Spleen (tissue), 7 donors: ENCODE measurements around the gene ADAMTS1.

Source experiments
- POLR2AphosphoS5 ChIP-seq, 3 donors: sonication (generic); formaldehyde crosslinking; IDR thresholded peaks; one replicate each; pipeline ENCODE4 v1.5.1; 2017; ENCODE audit warnings: antibody characterized with exemption in 3 of 3
- TF ChIP-seq, protein P1 (sequence below), 11 experiments: fragments of 200-600 bp in 7 of 11; fragments of 450-650 bp in 4 of 11; sonication (generic) in 4 of 11; IDR thresholded peaks in 8 of 11; conservative IDR thresholded peaks in 3 of 11; 1 replicate in 7 of 11; 2 replicates in 4 of 11; pipeline versions ENCODE4 v1.4.0 to v1.8.0; 2016 to 2021; ENCODE audit warnings: antibody characterized with exemption in 11 of 11, inconsistent platforms in 4 of 11, mild to moderate bottlenecking in 1 of 11
- donor health status: DM: no; HTN: no; CAD: no; lungs with moderate emphysema.
- donor health status: DM: no; HTN: no; CAD: no.
- donor health status: DM: no; HTN: no; CAD: no.

GRCh38 chr21:26851109-26851944 lies 6.1 kb upstream of the ADAMTS1 start:
- no peak for TF ChIP-seq POLR2AphosphoS5 (IDR thresholded peaks at IDR 0.05)
- TF ChIP-seq, protein P1, sequence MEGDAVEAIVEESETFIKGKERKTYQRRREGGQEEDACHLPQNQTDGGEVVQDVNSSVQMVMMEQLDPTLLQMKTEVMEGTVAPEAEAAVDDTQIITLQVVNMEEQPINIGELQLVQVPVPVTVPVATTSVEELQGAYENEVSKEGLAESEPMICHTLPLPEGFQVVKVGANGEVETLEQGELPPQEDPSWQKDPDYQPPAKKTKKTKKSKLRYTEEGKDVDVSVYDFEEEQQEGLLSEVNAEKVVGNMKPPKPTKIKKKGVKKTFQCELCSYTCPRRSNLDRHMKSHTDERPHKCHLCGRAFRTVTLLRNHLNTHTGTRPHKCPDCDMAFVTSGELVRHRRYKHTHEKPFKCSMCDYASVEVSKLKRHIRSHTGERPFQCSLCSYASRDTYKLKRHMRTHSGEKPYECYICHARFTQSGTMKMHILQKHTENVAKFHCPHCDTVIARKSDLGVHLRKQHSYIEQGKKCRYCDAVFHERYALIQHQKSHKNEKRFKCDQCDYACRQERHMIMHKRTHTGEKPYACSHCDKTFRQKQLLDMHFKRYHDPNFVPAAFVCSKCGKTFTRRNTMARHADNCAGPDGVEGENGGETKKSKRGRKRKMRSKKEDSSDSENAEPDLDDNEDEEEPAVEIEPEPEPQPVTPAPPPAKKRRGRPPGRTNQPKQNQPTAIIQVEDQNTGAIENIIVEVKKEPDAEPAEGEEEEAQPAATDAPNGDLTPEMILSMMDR (IDR thresholded peaks at IDR 0.05 in 8 of 11, conservative IDR thresholded peaks at IDR 0.05 in 3 of 11): no peak
